Spinal cord (tissue), 10 donors: ENCODE data around the gene LCN10. TPM values are rescaled to one million over a fixed set of nuclear protein-coding genes. Genes with fewer than 3 reads are reported as not detected.
"Not testable (repeated sequence)": the region's sequence is repeated elsewhere in the genome, so short reads cannot be mapped to it uniquely, and the experiment has no call there.

Experiments used
- DNase-seq, 6 donors: peaks; one replicate each; pipeline versions ENCODE4 v3.0.0 to v3.0.0-alpha.2; 2013 to 2015; ENCODE audit warnings: low spot score in 6 of 6, low read depth in 4 of 6
- H3K27ac ChIP-seq: one replicate; pipeline ENCODE4 v1.5.1; 2013; ENCODE audit warnings: low read depth, low read length, control low read depth
- H3K27me3 ChIP-seq: one replicate; pipeline ENCODE4 v1.6.1; 2013; ENCODE audit warnings: low read length; ENCODE audit not compliant: control insufficient read depth, insufficient read depth
- H3K36me3 ChIP-seq: one replicate; pipeline ENCODE4 v1.6.1; 2013; ENCODE audit warnings: low read length; ENCODE audit not compliant: control insufficient read depth, insufficient read depth
- H3K4me1 ChIP-seq: one replicate; pipeline ENCODE4 v1.6.1; 2013; ENCODE audit warnings: low read length; ENCODE audit not compliant: control insufficient read depth, insufficient read depth
- H3K4me3 ChIP-seq: one replicate; pipeline ENCODE4 v1.5.1; 2013; ENCODE audit warnings: low read depth, low read length, control low read depth
- H3K9me3 ChIP-seq: one replicate; pipeline ENCODE4 v1.6.1; 2013; ENCODE audit warnings: low read length; ENCODE audit not compliant: control insufficient read depth, insufficient read depth
- WGBS: methylation state at CpG from one replicate; pipeline ENCODE4 v1.1.5; 2013; ENCODE audit warnings: missing lambda C conversion rate; ENCODE audit not compliant: insufficient coverage; 5-methylcytosine and 5-hydroxymethylcytosine counted together
- polyA plus RNA-seq, 2 donors: library from polyadenylated mRNA; unstranded; fragments of 120-200 nt; gene quantifications; one replicate each; pipeline ENCODE4 v1.2.1, GENCODE V29; 2013; ENCODE audit not compliant: insufficient read length in 2 of 2
- total RNA-seq, 2 donors: library from RNA; depleted of rRNA in 1 of 2; stranded (reverse); fragments of 120-200 nt in 1 of 2; fragments of >200 nt in 1 of 2; gene quantifications; one replicate each; pipeline versions ENCODE4 v1.2.3 to v1.2.4, GENCODE V29; 2013 to 2014
- donor health status: healthy.

The LCN10 gene
- total and polyA plus RNA-seq, 4 donors: not detected

- Histone ChIP-seq H3K27ac (no peak overlapping the region), H3K27me3 (no peaks in the 10 kb centered on the region), H3K4me3 (no peak overlapping the region), H3K9me3 (peaks cover 3% of the 10 kb centered on the region), H3K4me1 (peaks cover 11% of the 10 kb centered on the region), H3K36me3 (peaks cover 2% of the 10 kb centered on the region)
- 100% methylated on average over 4 of the region's 4 CpGs for WGBS
- no peak for DNase-seq
Observed at GRCh38 chr9:136756134-136756438, 13.3 kb upstream of the LCN10 start.

- DNase-seq: not testable (repeated sequence)
- 85% methylated on average over 20 of the region's 22 CpGs for WGBS
Observed at GRCh38 chr9:136755302-136756133, 12.8 kb upstream of the LCN10 start.

GRCh38 chr9:136754626-136755301 is 12.0 kb upstream of the LCN10 start:
- 65% methylated on average over 18 of the region's 24 CpGs for WGBS
- Histone ChIP-seq H3K4me1 (peaks cover 7% of the 10 kb centered on the region), H3K4me3 (no peak overlapping the region), H3K27me3 (no peaks in the 10 kb centered on the region), H3K36me3 (peaks cover 2% of the 10 kb centered on the region), H3K27ac (no peak overlapping the region), H3K9me3 (peaks cover 3% of the 10 kb centered on the region)
- no peak for DNase-seq

More at GRCh38 chr9:136755302-136756133, 12.8 kb upstream of the LCN10 start:
- not testable (repeated sequence) for H3K27ac ChIP-seq, H3K4me1 ChIP-seq, H3K27me3 ChIP-seq, H3K36me3 ChIP-seq, H3K4me3 ChIP-seq, H3K9me3 ChIP-seq

GRCh38 chr9:136754059-136754572 is 11.4 kb upstream of the LCN10 start:
- H3K9me3 ChIP-seq: peaks cover 3% of the 10 kb centered on the region
- H3K4me1 ChIP-seq: peaks cover 7% of the 10 kb centered on the region
- WGBS: 82% methylated on average over 17 of the region's 17 CpGs
- H3K36me3 ChIP-seq: peaks cover 2% of the 10 kb centered on the region
- no peak for DNase-seq
- no peaks in the 10 kb centered on the region for H3K27me3 ChIP-seq
- H3K4me3 ChIP-seq: no peak overlapping the region
- H3K27ac ChIP-seq: no peak overlapping the region

GRCh38 chr9:136753371-136754058 is 10.8 kb upstream of the LCN10 start:
- no peak for DNase-seq
- no peak overlapping the region for H3K27ac ChIP-seq
- H3K36me3 ChIP-seq: peaks cover 2% of the 10 kb centered on the region
- peaks cover 9% of the 10 kb centered on the region for H3K4me1 ChIP-seq
- H3K27me3 ChIP-seq: no peaks in the 10 kb centered on the region
- peaks cover 3% of the 10 kb centered on the region for H3K9me3 ChIP-seq
- WGBS: 85% methylated on average over 30 of the region's 31 CpGs
- H3K4me3 ChIP-seq: no peak overlapping the region

GRCh38 chr9:136751814-136752213 is 9.1 kb upstream of the LCN10 start:
- DNase-seq: no peak
- H3K4me1 ChIP-seq: peaks cover 8% of the 10 kb centered on the region
- no peaks in the 10 kb centered on the region for H3K27me3 ChIP-seq
- no peak overlapping the region for H3K4me3 ChIP-seq
- peaks cover 3% of the 10 kb centered on the region for H3K9me3 ChIP-seq
- no peaks in the 10 kb centered on the region for H3K36me3 ChIP-seq
- no peak overlapping the region for H3K27ac ChIP-seq

GRCh38 chr9:136751244-136751643 is 8.5 kb upstream of the LCN10 start:
- Histone ChIP-seq H3K27me3 (no peaks in the 10 kb centered on the region), H3K9me3 (peaks cover 3% of the 10 kb centered on the region), H3K4me3 (no peak overlapping the region), H3K4me1 (peaks cover 8% of the 10 kb centered on the region), H3K27ac (no peak overlapping the region), H3K36me3 (peaks cover 3% of the 10 kb centered on the region)
- DNase-seq: no peak
- no CpG with 5 or more reads among the region's 1 CpG for WGBS

GRCh38 chr9:136750526-136750925 is 7.8 kb upstream of the LCN10 start:
- Histone ChIP-seq H3K36me3 (peaks cover 3% of the 10 kb centered on the region), H3K4me3 (no peak overlapping the region), H3K4me1 (peaks cover 8% of the 10 kb centered on the region), H3K9me3 (peaks cover under 1% of the 10 kb centered on the region), H3K27ac (no peak overlapping the region), H3K27me3 (no peaks in the 10 kb centered on the region)
- 55% methylated on average over 1 of the region's 2 CpGs for WGBS
- DNase-seq: peak in 1 of 6 donors; percentile 10

- Histone ChIP-seq H3K27me3 (no peaks in the 10 kb centered on the region), H3K4me3 (no peak overlapping the region), H3K27ac (no peak overlapping the region), H3K36me3 (peaks cover 3% of the 10 kb centered on the region), H3K4me1 (peaks cover 8% of the 10 kb centered on the region), H3K9me3 (no peaks in the 10 kb centered on the region)
- WGBS: 81% methylated on average over 18 of the region's 21 CpGs
- no peak for DNase-seq
Observed at GRCh38 chr9:136748666-136749611, 6.2 kb upstream of the LCN10 start.
